AG10803 (cell line): Measurements from ENCODE around the gene TECR.

Experiments
- DNase-seq: peaks from one replicate; pipeline ENCODE4 v3.0.0; 2010; ENCODE audit warnings: low read depth
- H3K4me3 ChIP-seq: 2 replicates; pipeline ENCODE4 v1.5.1; 2011; ENCODE audit warnings: mild to moderate bottlenecking, low read length, control low read depth
- CTCF ChIP-seq: conservative IDR thresholded peaks from 2 replicates; pipeline ENCODE4 v1.5.1; 2011; ENCODE audit warnings: mild to moderate bottlenecking, low read length, control low read depth, inconsistent platforms

Gene TECR

GRCh38 chr19:14517840-14518505 is 11.4 kb upstream of the TECR start, which contains the start of gene DNAJB1:
Gene DNAJB1 (minus strand): TSS chr19:14518397. CDS start chr19:14518349, 48 bp downstream.
- DNase-seq = peak; percentile 82
- H3K4me3 ChIP-seq = peak within 1 kb of the TSS; percentile 95
- no peak for TF ChIP-seq CTCF

GRCh38 chr19:14519245-14519859 is 10.0 kb upstream of the TECR start:
- no peak for TF ChIP-seq CTCF
- no peak for DNase-seq
- H3K4me3 ChIP-seq = no peak overlapping the region

GRCh38 chr19:14519860-14520407 is 9.5 kb upstream of the TECR start:
- no peak for TF ChIP-seq CTCF
- DNase-seq = peak; percentile 75
- no peak overlapping the region for H3K4me3 ChIP-seq

GRCh38 chr19:14520543-14520942 is 8.9 kb upstream of the TECR start:
- no peak overlapping the region for H3K4me3 ChIP-seq
- no peak for DNase-seq
- no peak for TF ChIP-seq CTCF

GRCh38 chr19:14525729-14526128 is 3.7 kb upstream of the TECR start:
- no peak overlapping the region for H3K4me3 ChIP-seq
- DNase-seq = no peak
- TF ChIP-seq CTCF = no peak

DNA sequence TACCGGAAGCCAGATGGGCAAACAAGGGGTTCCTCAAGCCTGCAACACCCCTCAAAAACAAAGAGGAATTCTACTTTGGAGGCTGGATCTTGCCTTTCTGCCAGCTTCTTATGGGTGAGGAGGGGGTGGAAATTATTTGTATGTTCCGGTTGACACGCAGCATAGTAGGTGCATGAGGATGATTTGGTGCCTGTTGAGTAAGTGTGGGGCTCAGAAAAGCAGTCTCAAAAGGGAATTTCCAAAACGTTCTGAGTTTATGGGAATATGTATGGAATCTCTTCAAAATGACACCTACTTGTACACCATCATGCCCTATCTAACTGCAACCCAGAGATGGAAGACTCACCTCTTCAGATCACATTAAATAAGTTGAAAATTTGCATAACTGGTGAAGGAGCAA is 3.0 kb upstream of the TECR start:
- DNase-seq = no peak
- TF ChIP-seq CTCF = no peak

More for the DNA sequence above, 3.0 kb upstream of the TECR start:
- H3K4me3 ChIP-seq = no peak overlapping the region
